Liver (tissue), 9 donors: ENCODE results near the gene IQSEC3. TPM values are rescaled to one million over a fixed set of nuclear protein-coding genes. Genes with fewer than 3 reads are reported as not detected.

Experiments used
- DNase-seq: peaks from one replicate; pipeline ENCODE4 v3.0.0-alpha.2; 2017; ENCODE audit warnings: low spot score
- H3K27ac ChIP-seq, 2 donors: one replicate each; pipeline ENCODE4 v1.7.0; 2013; ENCODE audit warnings: inconsistent platforms in 2 of 2, low read length in 2 of 2, control low read depth in 1 of 2, low read depth in 1 of 2, mild to moderate bottlenecking in 1 of 2
- H3K27me3 ChIP-seq, 4 donors: one replicate each; pipeline versions ENCODE4 v1.6.1 to v1.7.0; 2013; ENCODE audit warnings: low read length in 3 of 4, inconsistent platforms in 1 of 4, mild to moderate bottlenecking in 1 of 4, moderate library complexity in 1 of 4; ENCODE audit not compliant: control insufficient read depth in 4 of 4, insufficient read depth in 4 of 4
- H3K36me3 ChIP-seq, 4 donors: one replicate each; pipeline versions ENCODE4 v1.6.1 to v1.7.0; 2013; ENCODE audit warnings: low read length in 3 of 4, mild to moderate bottlenecking in 3 of 4, low read depth in 1 of 4, moderate library complexity in 1 of 4; ENCODE audit not compliant: control insufficient read depth in 4 of 4, insufficient read depth in 3 of 4
- H3K4me1 ChIP-seq, 4 donors: one replicate each; pipeline versions ENCODE4 v1.6.1 to v1.7.0; 2013; ENCODE audit warnings: low read length in 3 of 4, mild to moderate bottlenecking in 3 of 4, moderate library complexity in 1 of 4; ENCODE audit not compliant: control insufficient read depth in 4 of 4, insufficient read depth in 4 of 4
- H3K4me3 ChIP-seq, 3 donors: one replicate each; pipeline versions ENCODE4 v1.6.1 to v1.7.0; 2013; ENCODE audit warnings: low read length in 3 of 3, control low read depth in 1 of 3, low read depth in 1 of 3, mild to moderate bottlenecking in 1 of 3
- H3K9ac ChIP-seq, 2 donors: one replicate each; pipeline ENCODE4 v1.7.0; 2013; ENCODE audit warnings: low read length in 2 of 2, mild to moderate bottlenecking in 2 of 2, moderate library complexity in 2 of 2, control low read depth in 1 of 2, low read depth in 1 of 2
- H3K9me3 ChIP-seq, 4 donors: one replicate each; pipeline versions ENCODE4 v1.6.1 to v1.7.0; 2013; ENCODE audit warnings: low read length in 3 of 4; ENCODE audit not compliant: control insufficient read depth in 4 of 4
- CTCF ChIP-seq: fragments of 150-350 bp; IDR thresholded peaks from 2 replicates; pipeline ENCODE4 v1.5.1; 2017; ENCODE audit warnings: improper control_type of control experiment, low read depth, low read length; ENCODE audit not compliant: missing input control
- EGR1 ChIP-seq, 2 donors: IDR thresholded peaks; 2 replicates each; pipeline ENCODE4 v1.6.1; 2016 to 2018; ENCODE audit warnings: antibody characterized with exemption in 2 of 2, low read depth in 2 of 2
- FOXA1 ChIP-seq: IDR thresholded peaks from 2 replicates; pipeline ENCODE4 v1.6.1; 2016; ENCODE audit warnings: antibody characterized with exemption
- FOXA2 ChIP-seq: IDR thresholded peaks from 2 replicates; pipeline ENCODE4 v1.6.1; 2016; ENCODE audit warnings: antibody characterized with exemption
- GABPA ChIP-seq, 2 donors: IDR thresholded peaks in 1 of 2; conservative IDR thresholded peaks in 1 of 2; 2 replicates each; pipeline ENCODE4 v1.6.1; 2016; ENCODE audit warnings: antibody characterized with exemption in 2 of 2, mild to moderate bottlenecking in 1 of 2, moderate library complexity in 1 of 2
- HNF4G ChIP-seq: IDR thresholded peaks from 2 replicates; pipeline ENCODE4 v1.6.1; 2016; ENCODE audit warnings: antibody characterized with exemption
- JUND ChIP-seq, 2 donors: IDR thresholded peaks; 2 replicates each; pipeline ENCODE4 v1.6.1; 2016; ENCODE audit warnings: antibody characterized with exemption in 2 of 2
- MAX ChIP-seq: IDR thresholded peaks from 2 replicates; pipeline ENCODE4 v1.6.1; 2016; ENCODE audit warnings: antibody characterized with exemption
- NR2F2 ChIP-seq: IDR thresholded peaks from 2 replicates; pipeline ENCODE4 v1.6.1; 2016; ENCODE audit warnings: antibody characterized with exemption
- RAD21 ChIP-seq, 2 donors: IDR thresholded peaks; 2 replicates each; pipeline ENCODE4 v1.6.1; 2016; ENCODE audit warnings: antibody characterized with exemption in 2 of 2, mild to moderate bottlenecking in 2 of 2
- REST ChIP-seq: IDR thresholded peaks from 2 replicates; pipeline ENCODE4 v1.6.1; 2016; ENCODE audit warnings: antibody characterized with exemption, mild to moderate bottlenecking
- SP1 ChIP-seq: IDR thresholded peaks from 2 replicates; pipeline ENCODE4 v1.6.1; 2018; ENCODE audit warnings: antibody characterized with exemption, mild to moderate bottlenecking
- TAF1 ChIP-seq: conservative IDR thresholded peaks from 2 replicates; pipeline ENCODE4 v1.6.1; 2016; ENCODE audit warnings: antibody characterized with exemption, mild to moderate bottlenecking
- WGBS: extraction: QIAGEN DNeasy Blood & Tissue Kit; methylation state at CpG from one replicate; pipeline ENCODE4 v1.1.7; 2013; 5-methylcytosine and 5-hydroxymethylcytosine counted together
- polyA plus RNA-seq, 2 donors: library from polyadenylated mRNA; stranded (reverse) in 1 of 2; unstranded in 1 of 2; fragments of 200-250 nt in 1 of 2; fragments of >200 nt in 1 of 2; fragmentation: Nextera tagmentation in 1 of 2; extraction: Ambion mirVana in 1 of 2; gene quantifications; one replicate each; pipeline versions ENCODE4 v1.2.1 to v1.2.3, GENCODE V29; 2013 to 2015
- total RNA-seq, 2 donors: library from RNA; depleted of rRNA; stranded (reverse); fragments of >200 nt; gene quantifications; one replicate each; pipeline ENCODE4 v1.2.3, GENCODE V29; 2014
- donor health status: healthy.
- donor health status: healthy.
- donor health status: healthy.
- donor health status: healthy.
- donor health status: healthy.

Gene IQSEC3
- total and polyA plus RNA-seq, 4 donors = under 0.01 to 0.79 (median 0.48) TPM

GRCh38 chr12:102879-103168 lies 36.3 kb downstream of the IQSEC3 start (continued):
- no peak for TF ChIP-seq RAD21 (IDR thresholded peaks at IDR 0.05)
- no peak for TF ChIP-seq FOXA2
- no peak for TF ChIP-seq JUND (IDR thresholded peaks at IDR 0.05)
- TF ChIP-seq TAF1 = no peak
- TF ChIP-seq GABPA (IDR thresholded peaks at IDR 0.05 in 1 of 2, conservative IDR thresholded peaks at IDR 0.05 in 1 of 2) = no peak

GRCh38 chr12:103169-103981 lies 36.8 kb downstream of the IQSEC3 start:
- H3K27me3 ChIP-seq = peaks cover 0 to 2% (median 0%) of the 10 kb centered on the region in 4 donors

More at GRCh38 chr12:103169-103981, 36.8 kb downstream of the IQSEC3 start:
- Histone ChIP-seq H3K36me3 (no peaks in the 10 kb centered on the region), H3K9me3 (no peaks in the 10 kb centered on the region), H3K9ac (no peak overlapping the region), H3K4me3 (no peak overlapping the region), H3K4me1 (no peaks in the 10 kb centered on the region), H3K27ac (no peak overlapping the region)
- 76% methylated on average over 18 of the region's 19 CpGs for WGBS
- TF ChIP-seq SP1 (no peak), EGR1 (IDR thresholded peaks at IDR 0.05; ENCODE audit: low read depth in 2 of 2) (no peak), MAX (no peak), REST (no peak), CTCF (no peak), FOXA1 (no peak), GABPA (IDR thresholded peaks at IDR 0.05 in 1 of 2, conservative IDR thresholded peaks at IDR 0.05 in 1 of 2) (no peak), JUND (IDR thresholded peaks at IDR 0.05) (no peak), RAD21 (IDR thresholded peaks at IDR 0.05) (no peak), NR2F2 (no peak), HNF4G (no peak)
- DNase-seq = no peak
